ENCODE results near the gene OR4S1.
A peak's percentile ranks its signal among the peaks of the same experiment; 100 is the strongest.
"Not testable (repeated sequence)": the region's sequence is repeated elsewhere in the genome, so short reads cannot be mapped to it uniquely, and the experiment has no call there.

Gene OR4S1, protein sequence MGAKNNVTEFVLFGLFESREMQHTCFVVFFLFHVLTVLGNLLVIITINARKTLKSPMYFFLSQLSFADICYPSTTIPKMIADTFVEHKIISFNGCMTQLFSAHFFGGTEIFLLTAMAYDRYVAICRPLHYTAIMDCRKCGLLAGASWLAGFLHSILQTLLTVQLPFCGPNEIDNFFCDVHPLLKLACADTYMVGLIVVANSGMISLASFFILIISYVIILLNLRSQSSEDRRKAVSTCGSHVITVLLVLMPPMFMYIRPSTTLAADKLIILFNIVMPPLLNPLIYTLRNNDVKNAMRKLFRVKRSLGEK

DNA sequence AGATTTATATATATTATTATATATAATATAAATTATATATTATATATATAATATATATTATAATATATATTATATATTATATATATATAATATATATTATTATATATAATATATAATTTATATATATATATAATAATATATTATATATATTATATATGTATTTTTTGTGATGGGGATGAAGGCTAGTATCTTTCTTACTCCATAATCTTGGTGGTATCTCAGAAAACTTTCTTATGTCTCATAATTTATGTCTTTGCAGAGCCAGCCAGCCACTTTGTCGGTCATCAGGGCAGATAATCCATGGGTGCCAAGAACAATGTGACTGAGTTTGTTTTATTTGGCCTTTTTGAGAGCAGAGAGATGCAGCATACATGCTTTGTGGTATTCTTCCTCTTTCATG, at the start of gene OR4S1:
TSS of gene OR4S1 (plus strand) at position 301 of the 400 bp plus-strand sequence. CDS start at position 301, 0 bp downstream.
- DNase-seq (ENCODE audit: low read depth) = no peak

DNA sequence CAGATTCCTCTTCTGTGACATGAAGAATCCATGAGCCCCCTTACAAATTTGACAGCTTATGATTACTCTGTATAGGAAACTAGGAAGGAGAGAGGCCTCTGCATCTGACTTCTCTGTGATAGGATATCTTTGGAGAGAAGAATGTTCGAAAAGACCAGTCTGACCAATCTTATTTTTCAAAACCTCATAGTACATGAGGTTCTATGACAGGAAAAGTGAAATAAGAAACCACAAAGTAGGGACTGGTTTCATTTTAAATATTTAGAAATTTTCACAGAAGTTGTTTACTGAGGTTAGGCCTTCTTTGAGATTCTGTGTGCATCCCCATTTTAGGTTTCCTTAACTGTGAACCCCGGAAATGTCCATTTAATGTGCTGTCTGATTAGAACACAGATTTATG, 44.4 kb upstream of the OR4S1 start:
- no peak for DNase-seq (ENCODE audit: low read depth)

DNA sequence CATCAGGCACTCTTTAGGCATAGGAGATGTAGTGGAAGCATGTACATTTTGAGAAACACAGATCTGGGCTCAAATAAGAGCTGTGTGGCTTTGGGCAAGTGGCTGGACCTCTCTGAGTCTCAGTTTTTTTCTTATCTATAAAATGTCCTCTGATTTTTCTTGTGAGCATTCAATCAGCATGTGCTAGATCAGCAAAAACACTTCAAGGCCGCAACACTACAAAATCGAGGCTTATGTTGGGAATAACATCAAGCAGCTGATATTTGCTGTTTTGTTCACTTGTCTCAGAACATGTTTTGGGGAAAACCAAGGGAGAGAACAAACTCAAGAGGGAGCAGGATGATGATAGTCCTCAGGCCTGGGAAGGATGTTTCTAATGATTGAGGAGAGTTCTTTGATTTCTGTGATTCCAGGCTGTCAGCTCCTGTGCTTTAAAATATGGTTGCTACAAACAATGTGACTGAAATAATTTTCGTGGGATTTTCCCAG, 42.6 kb upstream of the OR4S1 start, which contains the start of gene OR4X1:
TSS of gene OR4X1 (plus strand) at position 439 of the 489 bp plus-strand sequence. CDS start at position 439, 0 bp downstream.
- DNase-seq (ENCODE audit: low read depth) = no peak

DNA sequence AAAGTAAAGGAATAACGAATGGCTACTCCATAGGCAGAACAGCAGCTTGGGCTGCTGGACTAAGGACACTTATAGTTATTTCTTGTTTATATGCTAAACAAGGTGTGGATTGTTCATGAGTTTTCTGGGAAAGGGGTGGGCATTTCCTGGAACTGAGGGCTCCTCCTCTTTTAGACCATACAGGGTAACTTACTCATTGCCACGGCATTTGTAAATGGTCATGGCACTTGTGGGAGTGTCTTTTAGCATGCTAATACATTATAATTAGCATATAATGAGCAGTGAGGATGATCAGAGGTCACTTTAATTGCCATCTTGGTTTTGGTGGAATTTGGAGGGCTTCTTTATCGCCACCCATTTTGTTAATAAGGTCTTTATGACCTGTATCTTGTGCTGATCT, 35.4 kb upstream of the OR4S1 start:
- DNase-seq (ENCODE audit: low read depth) = no peak

DNA sequence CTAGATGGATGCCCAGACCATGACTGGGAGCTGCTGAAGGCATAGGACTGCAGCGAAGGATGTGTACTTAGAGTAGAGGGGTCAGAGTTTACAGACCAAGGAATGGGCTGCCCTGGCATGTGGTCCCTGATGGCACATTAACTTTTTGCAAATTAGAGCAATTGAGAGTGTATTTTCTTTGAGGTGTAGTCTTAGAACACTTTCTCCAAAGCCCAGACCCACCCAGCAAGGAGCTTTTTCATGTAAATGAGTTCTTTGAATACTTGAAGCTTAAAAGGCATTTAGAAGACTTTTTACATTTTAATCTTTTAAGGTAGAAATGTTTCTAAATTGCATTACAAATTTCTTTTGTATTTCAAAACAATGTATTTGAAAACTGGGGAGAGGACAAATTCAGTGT, 33.4 kb upstream of the OR4S1 start:
- DNase-seq (ENCODE audit: low read depth) = no peak

DNA sequence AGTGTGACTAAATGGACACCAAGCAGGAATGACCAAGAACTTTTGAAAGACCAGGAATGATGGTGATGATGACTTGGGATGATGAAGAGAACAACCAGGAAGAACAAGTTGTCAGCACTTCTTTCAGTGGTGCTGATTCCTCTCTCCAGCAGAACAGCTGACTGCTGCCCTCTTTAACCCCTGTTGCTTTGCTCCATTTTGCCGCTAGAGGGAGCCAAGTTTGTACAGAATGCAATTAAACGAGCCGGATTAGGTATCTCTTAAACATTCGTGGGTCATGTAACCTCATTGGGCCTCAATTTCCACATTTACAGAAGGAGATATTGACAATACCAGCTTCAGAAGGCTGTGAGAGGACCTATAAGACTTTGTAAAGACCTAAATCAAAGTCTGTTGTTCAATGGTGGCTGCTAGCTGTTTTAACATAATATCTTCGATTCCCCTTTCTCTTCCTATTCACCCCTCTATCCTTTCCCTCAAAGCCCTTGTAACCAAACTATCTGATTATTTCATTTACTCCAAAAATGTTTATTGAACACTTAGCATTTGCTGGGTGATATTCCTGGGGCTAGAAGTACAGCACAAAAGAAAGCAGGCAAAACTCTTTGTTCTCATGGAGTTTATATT, 1.9 kb downstream of the OR4S1 start:
- peak; percentile 5 for DNase-seq (ENCODE audit: low read depth)

DNA sequence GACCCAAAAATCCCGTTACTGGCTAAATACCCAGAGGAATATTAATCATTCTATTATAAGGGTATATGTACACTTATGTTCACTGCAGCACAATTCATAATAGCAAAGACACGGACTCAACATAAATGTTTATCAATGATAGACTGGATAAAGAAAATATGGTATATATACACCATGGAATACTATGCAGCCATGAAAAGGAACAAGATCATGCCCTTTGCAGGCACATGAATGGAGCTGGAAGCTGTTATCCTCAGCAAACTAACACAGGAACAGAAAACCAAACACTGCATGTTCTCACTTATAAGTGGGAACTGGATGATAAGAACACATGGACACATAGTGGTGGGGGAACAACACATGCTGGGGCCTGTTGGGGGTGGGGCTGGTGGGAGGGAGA, 7.6 kb downstream of the OR4S1 start:
- DNase-seq (ENCODE audit: low read depth) = not testable (repeated sequence)

DNA sequence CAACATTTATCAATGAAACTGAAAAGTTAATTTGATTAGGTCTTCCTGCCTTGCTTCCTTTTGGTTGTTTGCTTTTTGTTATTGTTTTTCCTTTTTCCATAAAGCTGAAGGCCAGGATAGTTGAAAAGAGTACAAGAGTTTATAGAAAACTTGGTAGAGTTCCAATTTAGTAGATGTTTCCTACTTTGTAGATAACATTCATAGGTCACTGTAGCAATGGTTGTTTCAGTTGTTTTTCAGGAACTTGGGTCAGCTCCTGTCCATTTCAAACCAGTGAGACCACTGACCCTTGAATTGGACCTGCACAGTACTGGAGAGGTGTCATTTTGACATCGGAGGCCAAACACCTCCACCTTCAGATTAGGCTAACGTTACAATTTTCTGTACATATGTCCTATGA, 13.8 kb downstream of the OR4S1 start:
- DNase-seq (ENCODE audit: low read depth) = not testable (repeated sequence)

DNA sequence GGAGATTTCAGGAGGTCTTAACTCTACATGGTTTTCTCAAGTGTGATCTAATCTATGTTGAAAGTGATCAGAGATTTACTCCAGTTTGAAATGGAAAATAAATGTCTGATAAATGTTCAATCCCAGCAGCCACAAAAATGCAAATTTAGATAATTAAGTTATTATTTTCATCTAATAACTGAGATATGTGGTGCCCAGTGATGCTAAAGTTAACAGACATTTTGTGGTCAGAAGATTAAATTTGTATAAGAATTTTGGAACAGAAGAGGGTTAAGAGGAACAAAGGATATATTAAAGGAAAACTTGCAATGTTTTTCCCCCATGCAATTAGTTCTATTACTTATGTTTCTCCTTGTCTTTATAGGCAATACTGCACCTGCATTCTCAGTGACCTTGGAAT, 18.6 kb downstream of the OR4S1 start, which contains the start of gene OR4C3:
TSS of gene OR4C3 (plus strand) at position 301 of the 400 bp plus-strand sequence. CDS start 102 bp downstream, outside the sequence.
- DNase-seq (ENCODE audit: low read depth) = not testable (repeated sequence)

DNA sequence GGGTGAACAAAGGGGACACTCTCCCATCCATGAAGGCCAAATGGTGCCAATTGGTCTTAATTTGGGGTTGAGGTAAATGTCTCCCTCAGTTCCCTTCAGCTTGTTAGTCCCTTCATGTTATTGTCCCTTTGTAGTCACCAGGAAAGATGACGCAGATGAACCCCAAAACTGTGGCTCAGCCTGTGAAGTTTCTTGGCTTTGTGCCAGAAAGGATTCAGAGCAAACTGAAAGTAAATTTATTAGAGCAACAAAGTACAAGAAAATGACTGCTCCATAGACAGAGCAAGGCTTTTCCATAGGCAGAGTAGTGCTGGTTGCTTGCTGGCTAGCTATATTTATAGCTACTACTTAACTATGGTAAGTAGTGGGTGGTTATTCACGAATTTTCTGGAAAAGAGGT, 35.4 kb downstream of the OR4S1 start:
- DNase-seq (ENCODE audit: low read depth) = no peak

DNA sequence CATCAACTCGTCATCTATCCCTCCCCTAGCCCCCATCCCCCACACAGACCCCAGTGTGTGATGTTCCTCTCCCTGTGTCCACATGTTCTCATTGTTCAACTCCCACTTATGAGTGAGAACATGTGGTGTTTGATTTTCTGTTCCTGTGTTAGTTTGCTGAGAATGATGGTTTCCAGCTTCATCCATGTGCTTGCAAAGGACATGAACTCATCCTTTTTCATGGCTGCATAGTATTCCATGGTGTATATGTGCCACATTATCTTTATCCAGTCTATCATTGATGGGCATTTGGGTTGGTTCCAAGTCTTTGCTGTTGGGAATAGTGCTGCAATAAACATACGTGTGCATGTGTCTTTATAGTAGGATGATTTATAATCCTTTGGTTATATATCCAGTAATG, 36.5 kb downstream of the OR4S1 start:
- DNase-seq (ENCODE audit: low read depth) = not testable (repeated sequence)

DNA sequence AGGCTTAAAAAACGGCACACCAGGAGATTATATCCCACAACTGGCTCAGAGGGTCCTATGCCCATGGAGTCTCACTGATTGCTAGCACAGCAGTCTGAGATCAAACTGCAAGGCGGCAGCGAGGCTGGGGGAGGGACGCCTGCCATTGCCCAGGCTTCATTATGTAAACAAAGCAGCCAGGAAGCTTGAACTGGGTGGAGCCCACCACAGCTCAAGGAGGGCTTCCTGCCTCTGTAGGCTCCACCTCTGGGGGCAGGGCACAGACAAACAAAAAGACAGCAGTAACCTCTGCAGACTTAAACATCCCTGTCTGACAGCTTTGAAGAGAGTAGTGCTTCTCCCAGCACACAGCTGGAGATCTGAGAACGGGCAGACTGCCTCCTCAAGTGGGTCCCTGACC, 40.3 kb downstream of the OR4S1 start:
- DNase-seq (ENCODE audit: low read depth) = not testable (repeated sequence)

DNA sequence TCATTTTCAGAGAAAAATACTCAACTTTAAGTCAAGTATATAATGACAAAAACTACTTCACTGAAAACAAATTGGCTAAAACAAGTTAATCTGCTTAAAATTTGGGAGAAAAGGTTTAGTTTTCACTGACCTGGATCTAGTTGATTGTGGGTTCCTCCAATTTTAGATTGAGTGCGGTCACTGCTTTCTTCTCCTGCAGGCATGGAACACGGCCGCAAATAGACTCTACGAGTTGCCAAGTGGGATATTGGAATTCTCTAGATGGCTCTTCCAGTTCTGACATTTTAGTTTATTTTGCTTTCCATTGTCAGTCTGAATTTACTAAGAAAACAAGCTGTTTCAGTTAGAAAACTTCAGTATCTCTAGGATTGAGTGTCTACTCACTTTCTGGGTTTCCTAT, 48.0 kb downstream of the OR4S1 start:
- DNase-seq (ENCODE audit: low read depth) = no peak

DNA sequence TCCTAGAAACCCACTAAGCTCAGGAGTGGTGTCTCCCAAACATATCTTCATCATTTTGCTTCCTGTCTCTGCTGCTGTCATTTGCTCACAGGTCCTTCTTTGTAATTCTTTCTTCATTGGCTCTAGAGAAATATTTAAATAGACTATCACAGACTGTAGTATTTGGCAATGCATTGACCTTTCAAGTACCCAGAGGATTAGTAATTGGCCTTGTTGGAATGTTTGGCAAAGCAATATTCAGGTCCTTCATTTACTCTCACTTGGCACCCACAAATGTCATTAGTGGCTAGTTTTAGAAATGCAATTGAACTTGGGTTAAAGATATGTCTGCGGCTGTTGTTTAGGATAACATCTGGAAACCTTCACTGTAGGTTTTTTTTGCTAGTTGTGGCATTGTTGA, 48.7 kb downstream of the OR4S1 start:
- no peak for DNase-seq (ENCODE audit: low read depth)
